Glutamatergic neuron (in vitro differentiated cells): Measurements from ENCODE around the gene CTDSPL. TPM values are rescaled to one million over a fixed set of nuclear protein-coding genes. Genes with fewer than 3 reads are reported as not detected.

Experiments
- DNase-seq: peaks from one replicate; pipeline ENCODE4 v3.0.0; 2022
- H3K27ac Mint-ChIP-seq: one replicate; pipeline ENCODE4 v1.8.0; 2020; ENCODE audit warnings: mild to moderate bottlenecking, mixed read lengths, inconsistent platforms; ENCODE audit not compliant: unreplicated experiment
- H3K27me3 Mint-ChIP-seq: one replicate; pipeline ENCODE4 v1.8.0; 2020; ENCODE audit warnings: mild to moderate bottlenecking, moderate library complexity, mixed read lengths, inconsistent platforms; ENCODE audit not compliant: unreplicated experiment
- H3K36me3 Mint-ChIP-seq: one replicate; pipeline ENCODE4 v1.8.0; 2020; ENCODE audit warnings: mild to moderate bottlenecking, mixed read lengths, inconsistent platforms; ENCODE audit not compliant: unreplicated experiment
- H3K4me1 Mint-ChIP-seq: one replicate; pipeline ENCODE4 v1.8.0; 2020; ENCODE audit warnings: mild to moderate bottlenecking, low read depth, mixed read lengths, inconsistent platforms; ENCODE audit not compliant: unreplicated experiment
- H3K4me3 Mint-ChIP-seq: one replicate; pipeline ENCODE4 v1.8.0; 2020; ENCODE audit warnings: mild to moderate bottlenecking, mixed read lengths, inconsistent platforms; ENCODE audit not compliant: unreplicated experiment
- H3K9me3 Mint-ChIP-seq: one replicate; pipeline ENCODE4 v1.8.0; 2020; ENCODE audit warnings: mild to moderate bottlenecking, moderate library complexity, mixed read lengths, inconsistent platforms; ENCODE audit not compliant: unreplicated experiment
- total RNA-seq: library from RNA; stranded (reverse); fragmentation: NEBNext Ultra II Directional; extraction: Animal tissue kit (Norgen Biotek cat#: 25700); gene quantifications from one replicate; pipeline ENCODE4 v1.2.1, GENCODE V29; 2021; ENCODE audit not compliant: unreplicated experiment
- TF ChIP-seq, protein P1 (sequence below): fragments of 200-600 bp; sonication (generic); IDR thresholded peaks from one replicate; pipeline ENCODE4 v1.5.0; 2021; ENCODE audit not compliant: partially characterized antibody, unreplicated experiment

Gene CTDSPL
- total RNA-seq, 1 donor from 2014 or later, result 6.6 TPM

DNA sequence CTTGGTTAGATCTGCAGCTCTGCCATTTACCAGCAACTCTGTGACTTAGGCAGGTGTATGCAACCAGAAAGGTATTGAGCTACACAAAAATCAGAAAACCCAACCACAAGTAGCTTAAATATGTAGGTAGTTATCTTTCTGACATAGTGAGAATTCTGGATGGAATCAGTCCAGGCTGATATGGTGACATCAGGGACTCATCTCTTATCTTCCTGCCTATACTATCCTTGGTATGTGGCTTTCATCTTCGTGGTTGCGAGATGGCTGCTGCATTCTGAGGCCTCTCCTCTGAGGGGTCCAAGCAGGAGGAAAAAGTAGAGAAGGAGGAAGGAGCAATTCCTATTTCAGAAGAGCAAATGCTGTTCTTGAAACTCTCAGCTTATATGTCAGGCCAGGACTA is 40.0 kb downstream of the CTDSPL start:
- H3K27me3 Mint-ChIP-seq, result peaks cover 3% of the 10 kb centered on the region
- no peak overlapping the region for H3K4me3 Mint-ChIP-seq
- peaks cover 6% of the 10 kb centered on the region for H3K4me1 Mint-ChIP-seq
- H3K9me3 Mint-ChIP-seq, result peaks cover 3% of the 10 kb centered on the region
- TF ChIP-seq, protein P1, sequence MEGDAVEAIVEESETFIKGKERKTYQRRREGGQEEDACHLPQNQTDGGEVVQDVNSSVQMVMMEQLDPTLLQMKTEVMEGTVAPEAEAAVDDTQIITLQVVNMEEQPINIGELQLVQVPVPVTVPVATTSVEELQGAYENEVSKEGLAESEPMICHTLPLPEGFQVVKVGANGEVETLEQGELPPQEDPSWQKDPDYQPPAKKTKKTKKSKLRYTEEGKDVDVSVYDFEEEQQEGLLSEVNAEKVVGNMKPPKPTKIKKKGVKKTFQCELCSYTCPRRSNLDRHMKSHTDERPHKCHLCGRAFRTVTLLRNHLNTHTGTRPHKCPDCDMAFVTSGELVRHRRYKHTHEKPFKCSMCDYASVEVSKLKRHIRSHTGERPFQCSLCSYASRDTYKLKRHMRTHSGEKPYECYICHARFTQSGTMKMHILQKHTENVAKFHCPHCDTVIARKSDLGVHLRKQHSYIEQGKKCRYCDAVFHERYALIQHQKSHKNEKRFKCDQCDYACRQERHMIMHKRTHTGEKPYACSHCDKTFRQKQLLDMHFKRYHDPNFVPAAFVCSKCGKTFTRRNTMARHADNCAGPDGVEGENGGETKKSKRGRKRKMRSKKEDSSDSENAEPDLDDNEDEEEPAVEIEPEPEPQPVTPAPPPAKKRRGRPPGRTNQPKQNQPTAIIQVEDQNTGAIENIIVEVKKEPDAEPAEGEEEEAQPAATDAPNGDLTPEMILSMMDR, result no peak
- no peak overlapping the region for H3K27ac Mint-ChIP-seq
- no peak for DNase-seq
- H3K36me3 Mint-ChIP-seq, result no peaks in the 10 kb centered on the region

DNA sequence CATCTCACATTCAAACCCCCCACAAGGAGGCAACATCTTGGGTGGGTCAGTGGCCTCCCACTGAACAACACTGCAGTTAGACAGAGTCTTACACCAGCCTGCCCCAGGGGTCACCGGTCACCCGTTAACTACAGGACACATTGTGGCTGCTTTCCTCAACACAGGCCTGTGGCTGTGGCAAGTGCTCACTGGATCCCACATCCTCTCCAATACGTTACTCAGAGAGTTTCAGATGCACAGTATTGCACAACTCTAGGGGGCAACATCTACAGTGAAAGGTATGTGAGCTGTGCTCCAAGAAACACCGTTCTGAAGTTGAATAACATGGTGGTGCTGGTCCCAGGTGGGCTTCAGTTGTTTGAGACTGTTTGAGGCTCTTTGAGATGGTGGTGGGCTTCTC is 41.0 kb downstream of the CTDSPL start:
- peaks cover 6% of the 10 kb centered on the region for H3K4me1 Mint-ChIP-seq
- TF ChIP-seq, protein P1, result no peak
- H3K4me3 Mint-ChIP-seq, result no peak overlapping the region
- DNase-seq, result no peak
- peaks cover 3% of the 10 kb centered on the region for H3K9me3 Mint-ChIP-seq
- no peaks in the 10 kb centered on the region for H3K36me3 Mint-ChIP-seq
- no peak overlapping the region for H3K27ac Mint-ChIP-seq
- H3K27me3 Mint-ChIP-seq, result peaks cover 3% of the 10 kb centered on the region

DNA sequence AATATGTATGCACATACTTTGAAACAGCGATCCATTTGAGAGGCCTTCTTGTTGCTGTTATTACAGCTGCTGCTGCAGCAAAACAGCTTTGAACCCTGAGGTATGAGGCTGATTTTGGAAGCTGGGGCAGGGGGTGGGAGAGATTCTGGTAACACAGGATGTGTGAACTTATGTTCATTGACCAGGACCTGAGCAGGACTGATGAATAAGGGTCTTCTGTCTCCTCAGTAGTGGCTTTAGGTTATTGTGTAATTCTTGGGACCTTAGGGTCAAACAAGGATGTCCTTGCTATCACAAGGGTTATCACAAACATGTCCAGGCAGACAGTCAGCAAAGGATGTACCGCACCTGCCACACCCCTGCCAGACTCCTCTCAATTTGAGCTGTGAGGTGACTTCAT is 41.6 kb downstream of the CTDSPL start:
- H3K4me3 Mint-ChIP-seq, result no peak overlapping the region
- H3K27ac Mint-ChIP-seq, result no peak overlapping the region
- H3K27me3 Mint-ChIP-seq, result peaks cover 3% of the 10 kb centered on the region
- H3K9me3 Mint-ChIP-seq, result peaks cover 3% of the 10 kb centered on the region
- TF ChIP-seq, protein P1, result no peak
- H3K4me1 Mint-ChIP-seq, result peaks cover 6% of the 10 kb centered on the region
- no peaks in the 10 kb centered on the region for H3K36me3 Mint-ChIP-seq
- no peak for DNase-seq

DNA sequence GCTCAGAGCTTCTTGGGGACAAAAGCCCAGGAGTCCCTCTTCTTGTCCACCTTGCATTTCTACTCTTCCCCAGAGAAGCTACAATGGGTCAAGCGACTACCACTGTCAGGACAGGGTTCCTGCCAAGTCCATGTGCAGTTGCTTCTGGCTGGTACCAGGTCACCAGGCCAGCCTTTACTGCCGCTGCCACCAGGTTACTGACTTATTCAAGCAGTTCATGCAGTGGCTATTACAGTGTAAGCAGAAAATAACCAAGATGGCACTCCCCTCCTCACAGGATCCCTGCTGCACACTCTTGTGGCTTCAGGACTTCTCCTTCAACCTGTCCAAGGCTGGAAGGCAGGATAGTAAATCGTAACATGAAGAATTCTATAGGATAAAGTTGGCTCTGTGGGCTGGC is 42.1 kb downstream of the CTDSPL start:
- Mint-ChIP-seq H3K36me3 (no peaks in the 10 kb centered on the region), H3K27ac (no peak overlapping the region), H3K27me3 (peaks cover 3% of the 10 kb centered on the region), H3K9me3 (peaks cover 3% of the 10 kb centered on the region), H3K4me1 (peaks cover 6% of the 10 kb centered on the region), H3K4me3 (no peak overlapping the region)
- TF ChIP-seq, protein P1, result no peak
- no peak for DNase-seq

DNA sequence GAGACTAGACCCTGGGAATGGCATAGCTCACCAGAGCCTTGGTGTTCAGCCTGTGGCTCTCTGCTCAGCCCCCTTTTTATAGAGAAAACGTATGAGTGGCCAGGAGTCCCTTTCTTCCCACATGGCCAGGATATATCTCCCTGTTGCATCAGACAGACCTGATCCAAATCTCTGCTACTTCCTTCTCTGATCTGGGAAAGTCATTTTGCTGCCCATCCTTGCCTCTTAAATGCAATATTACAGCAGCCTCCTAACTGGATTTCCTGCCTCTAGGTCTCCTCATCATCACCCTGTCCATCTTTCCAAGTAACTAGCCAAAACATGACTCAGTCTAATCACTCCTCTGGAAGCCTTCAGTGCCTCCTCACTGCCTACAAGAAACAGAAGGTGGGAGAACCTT is 42.9 kb downstream of the CTDSPL start:
- H3K4me3 Mint-ChIP-seq, result no peak overlapping the region

More for the DNA sequence above, 42.9 kb downstream of the CTDSPL start:
- H3K27ac Mint-ChIP-seq, result no peak overlapping the region
- H3K36me3 Mint-ChIP-seq, result no peaks in the 10 kb centered on the region
- H3K9me3 Mint-ChIP-seq, result peaks cover 3% of the 10 kb centered on the region
- H3K27me3 Mint-ChIP-seq, result peaks cover 3% of the 10 kb centered on the region
- no peak for DNase-seq
- TF ChIP-seq, protein P1, result no peak
- H3K4me1 Mint-ChIP-seq, result peaks cover 6% of the 10 kb centered on the region
